HEK293T (cell line): ENCODE measurements around the gene ABL2.

Experiments
- BHLHE40 ChIP-seq: fragments of 450-650 bp; IDR thresholded peaks from 2 replicates; pipeline ENCODE4 v1.6.1; 2016; ENCODE audit warnings: mild to moderate bottlenecking, moderate library complexity, borderline replicate concordance
- CTBP1 ChIP-seq: fragments of 450-650 bp; IDR thresholded peaks from 2 replicates; pipeline ENCODE4 v1.6.1; 2016; ENCODE audit warnings: borderline replicate concordance
- ELF4 ChIP-seq: fragments of 450-650 bp; IDR thresholded peaks from 2 replicates; pipeline ENCODE4 v1.6.1; 2017; ENCODE audit warnings: antibody characterized with exemption
- FOXK2 ChIP-seq: fragments of 450-650 bp; IDR thresholded peaks from 2 replicates; pipeline ENCODE4 v1.6.1; 2016; ENCODE audit warnings: mild to moderate bottlenecking
- HDGF ChIP-seq: fragments of 450-650 bp; IDR thresholded peaks from 2 replicates; pipeline ENCODE4 v1.6.1; 2017; ENCODE audit warnings: antibody characterized with exemption, borderline replicate concordance
- PKNOX1 ChIP-seq: fragments of 450-650 bp; IDR thresholded peaks from 2 replicates; pipeline ENCODE4 v1.6.1; 2016
- SP1 ChIP-seq: fragments of 450-650 bp; IDR thresholded peaks from 2 replicates; pipeline ENCODE4 v1.6.1; 2017
- SUZ12 ChIP-seq: fragments of 450-650 bp; IDR thresholded peaks from 2 replicates; pipeline ENCODE4 v1.6.1; 2016; ENCODE audit warnings: mild to moderate bottlenecking

GRCh38 chr1:179183857-179184256 is 45.6 kb downstream of the ABL2 start:
- TF ChIP-seq SP1 (no peak), HDGF (no peak), SUZ12 (no peak), FOXK2 (no peak), ELF4 (no peak), BHLHE40 (no peak), CTBP1 (no peak), PKNOX1 (no peak)
